Measurements from ENCODE around the gene FKBP1C. TPM values are rescaled to one million over a fixed set of nuclear protein-coding genes. Genes with fewer than 3 reads are reported as not detected.

Gene FKBP1C
- 0.24 and 1.1 TPM in 2 replicates for total RNA-seq

DNA sequence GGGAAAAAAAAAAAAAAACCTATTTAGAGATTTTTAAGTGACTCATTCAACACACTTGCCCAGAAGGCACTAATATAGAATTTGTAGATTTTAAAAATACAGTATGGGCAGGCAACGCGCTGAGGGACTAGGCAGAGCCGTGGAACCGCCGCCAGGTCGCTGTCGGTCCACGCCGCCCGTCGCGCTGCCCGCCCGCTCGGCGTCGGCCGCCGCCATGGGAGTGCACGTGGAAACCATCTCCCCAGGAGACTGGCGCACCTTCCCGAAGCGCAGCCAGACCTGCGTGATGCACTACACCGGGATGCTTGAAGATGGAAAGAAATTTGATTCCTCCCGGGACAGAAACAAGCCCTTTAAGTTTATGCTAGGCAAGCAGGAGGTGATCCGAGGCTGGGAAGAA lies at the start of gene FKBP1C:
TSS of gene FKBP1C (plus strand) at position 127 of the 400 bp plus-strand sequence.

Small RNAs within 50 kb of the gene (small RNA-seq; reads per million reads assigned to genes)
- not detected for gene SPTLC1P3

Other genes starting within 250 kb of the FKBP1C start
- not detected in 2 replicates for gene LGSN, start 108.5 kb downstream of the FKBP1C start, total RNA-seq